ENCODE results near the gene ANKRD34C. TPM values are rescaled to one million over a fixed set of nuclear protein-coding genes. Genes with fewer than 3 reads are reported as not detected.
A peak's percentile ranks its signal among the peaks of the same experiment; 100 is the strongest.

Gene ANKRD34C
- polyA plus RNA-seq (2012; rRNA removed): not detected in 2 replicates
- not detected in 2 replicates for polyA plus RNA-seq (2012; cell fraction: cytosol; rRNA removed)
- polyA plus RNA-seq (2012; cell fraction: nucleus; rRNA removed): not detected in 2 replicates

DNA sequence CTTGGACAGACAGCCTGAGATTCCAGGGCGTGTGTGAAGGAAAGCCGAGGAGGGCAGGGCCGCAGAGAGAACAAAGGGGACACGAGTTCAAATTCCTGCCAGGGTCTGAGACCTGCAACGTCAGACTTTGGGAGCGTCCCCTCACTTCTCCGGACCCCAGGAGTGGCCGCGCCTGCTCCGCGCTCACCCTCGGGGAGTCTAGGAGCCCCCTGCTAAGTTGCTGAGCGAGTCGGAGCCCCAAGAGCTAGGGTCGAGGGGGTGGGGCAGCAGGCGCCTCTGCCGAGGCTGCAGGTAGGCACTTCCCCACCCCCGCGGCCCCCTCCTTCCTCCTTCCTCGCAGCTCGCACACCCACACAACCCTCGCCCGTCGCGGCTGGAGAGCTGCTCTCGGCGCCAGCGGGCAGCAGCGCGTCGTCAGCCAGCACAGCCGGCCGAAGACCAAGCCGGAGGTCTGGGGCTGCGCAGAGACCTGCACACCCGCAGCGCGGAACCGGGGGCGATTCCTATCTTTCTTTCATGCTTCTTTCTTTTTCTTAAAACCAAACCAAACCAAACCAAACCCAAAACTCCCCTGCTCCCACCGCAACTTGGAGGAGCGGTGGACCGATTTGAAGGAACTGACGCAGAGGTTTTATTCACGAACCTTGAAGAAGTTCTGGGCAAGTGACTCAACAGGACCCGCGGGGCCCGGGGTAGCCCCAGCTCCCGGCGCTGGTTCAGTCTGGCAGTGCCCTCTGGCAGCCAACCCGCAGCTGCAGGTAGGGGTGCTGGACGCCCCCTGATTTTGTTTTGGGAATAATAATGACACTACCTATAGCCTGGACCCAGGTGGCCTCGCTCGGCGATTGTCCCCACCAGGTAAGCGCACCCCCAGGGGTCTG is at the start of gene ANKRD34C:
Gene ANKRD34C (plus strand): TSS at position 352 of the 881 bp plus-strand sequence. CDS start 10,563 bp downstream, outside the sequence.
- Histone ChIP-seq H3K79me2 (ENCODE audit: insufficient read depth) (no peaks in the 10 kb centered on the region), H3K9me3 (no peaks in the 10 kb centered on the region), H3K9me2 (no peaks in the 10 kb centered on the region), H3K27me3 (ENCODE audit: insufficient read depth) (peaks cover 18% of the 10 kb centered on the region; the same call in 1 of the 2 replicates), H4K20me1 (ENCODE audit: insufficient read depth) (0 out of 2 replicates have a peak, but pooled peaks cover 4% of the 10 kb centered on the region), H2AFZ (ENCODE audit: low read depth) (no peak within 1 kb of the TSS), H3F3A (replicated peaks; ENCODE audit: insufficient read depth) (no peaks in the 10 kb centered on the region), H3K27ac (ENCODE audit: low read depth in 2 of 2, low read length in 1 of 2) (no peak within 1 kb of the TSS), H3K36me3 (replicated peaks in 1 of 2; ENCODE audit: control insufficient read depth in 1 of 2, insufficient read depth in 2 of 2, low read length in 1 of 2) (no peaks in the 10 kb centered on the region), H3K4me2 (no peak within 1 kb of the TSS), H3K4me3 (ENCODE audit: low read depth in 2 of 2, low read length in 1 of 2) (peak within 1 kb of the TSS in 1 of 2 experiments; percentile 28; a peak in 1 of 4 replicates), H3K4me1 (ENCODE audit: control insufficient read depth in 1 of 2, insufficient read depth in 2 of 2, low read depth in 1 of 2, low read length in 1 of 2) (peaks cover 0 to 10% of the 10 kb centered on the region in 2 experiments; a peak in 1 of 4 replicates), H3K9ac (no peak within 1 kb of the TSS)
- DNase-seq: peak; percentile 81
- 12% methylated on average over 26 of the region's 56 CpGs for WGBS (ENCODE audit: low lambda C conversion rate)
- no peak for TF ChIP-seq TEAD4 (IDR thresholded peaks at IDR 0.05; ENCODE audit: borderline replicate concordance, insufficient read depth)
- no peak for TF ChIP-seq SIN3A (IDR thresholded peaks at IDR 0.05; ENCODE audit: borderline replicate concordance, low read depth, low read length)
- TF ChIP-seq ELF1 (IDR thresholded peaks at IDR 0.05): no peak
- no peak for TF ChIP-seq RAD21 (IDR thresholded peaks at IDR 0.05; ENCODE audit: low read length)
- TF ChIP-seq CHD2 (IDR thresholded peaks at IDR 0.05; ENCODE audit: low read length, partially characterized antibody): no peak
- no peak for TF ChIP-seq YY1 (IDR thresholded peaks at IDR 0.05; ENCODE audit: low read depth)
- TF ChIP-seq, protein P1, sequence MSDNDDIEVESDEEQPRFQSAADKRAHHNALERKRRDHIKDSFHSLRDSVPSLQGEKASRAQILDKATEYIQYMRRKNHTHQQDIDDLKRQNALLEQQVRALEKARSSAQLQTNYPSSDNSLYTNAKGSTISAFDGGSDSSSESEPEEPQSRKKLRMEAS (IDR thresholded peaks at IDR 0.05; ENCODE audit: low read depth): no peak
- no peak for TF ChIP-seq SMC3 (IDR thresholded peaks at IDR 0.05; ENCODE audit: low read depth, low read length)
- TF ChIP-seq FOXM1 (IDR thresholded peaks at IDR 0.05; ENCODE audit: low read depth): no peak
- TF ChIP-seq, protein P2, sequence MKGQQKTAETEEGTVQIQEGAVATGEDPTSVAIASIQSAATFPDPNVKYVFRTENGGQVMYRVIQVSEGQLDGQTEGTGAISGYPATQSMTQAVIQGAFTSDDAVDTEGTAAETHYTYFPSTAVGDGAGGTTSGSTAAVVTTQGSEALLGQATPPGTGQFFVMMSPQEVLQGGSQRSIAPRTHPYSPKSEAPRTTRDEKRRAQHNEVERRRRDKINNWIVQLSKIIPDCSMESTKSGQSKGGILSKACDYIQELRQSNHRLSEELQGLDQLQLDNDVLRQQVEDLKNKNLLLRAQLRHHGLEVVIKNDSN (IDR thresholded peaks at IDR 0.05; ENCODE audit: borderline replicate concordance, low read depth): no peak
- TF ChIP-seq, protein P3, sequence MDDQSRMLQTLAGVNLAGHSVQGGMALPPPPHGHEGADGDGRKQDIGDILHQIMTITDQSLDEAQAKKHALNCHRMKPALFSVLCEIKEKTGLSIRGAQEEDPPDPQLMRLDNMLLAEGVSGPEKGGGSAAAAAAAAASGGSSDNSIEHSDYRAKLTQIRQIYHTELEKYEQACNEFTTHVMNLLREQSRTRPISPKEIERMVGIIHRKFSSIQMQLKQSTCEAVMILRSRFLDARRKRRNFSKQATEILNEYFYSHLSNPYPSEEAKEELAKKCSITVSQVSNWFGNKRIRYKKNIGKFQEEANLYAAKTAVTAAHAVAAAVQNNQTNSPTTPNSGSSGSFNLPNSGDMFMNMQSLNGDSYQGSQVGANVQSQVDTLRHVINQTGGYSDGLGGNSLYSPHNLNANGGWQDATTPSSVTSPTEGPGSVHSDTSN (IDR thresholded peaks at IDR 0.05): no peak
- POLR2A ChIA-PET: no interaction called here
- CTCF ChIA-PET: interaction anchor here (1.2 to 1.5 kb wide), 2 partner anchors 28 to 97 kb away, joined by 5 to 6 read pairs; partner anchors contain the start of gene TMED3

DNA sequence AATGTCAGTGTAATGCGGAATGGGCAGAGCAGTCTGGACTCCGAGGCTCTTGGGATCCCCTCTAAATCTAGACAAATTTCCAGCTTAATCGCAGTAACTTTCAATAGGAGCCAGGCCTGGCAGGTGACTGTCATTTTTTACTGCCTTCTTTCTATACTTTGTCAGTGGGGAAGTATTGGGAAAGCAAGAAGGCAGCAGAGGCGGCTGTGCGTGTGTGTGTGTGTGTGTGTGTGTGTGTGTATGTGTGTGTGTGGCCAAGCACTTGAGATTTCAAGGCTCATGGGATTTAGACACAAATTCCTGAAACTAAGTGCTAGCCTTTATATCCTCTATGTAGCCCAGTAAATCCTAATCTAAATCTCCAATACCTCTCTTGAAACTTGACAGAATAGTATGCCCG is 49.3 kb upstream of the ANKRD34C start:
- no peaks in the 10 kb centered on the region for H3K9me3 ChIP-seq
- CTCF ChIA-PET: interaction anchor here (1.8 kb wide), 1 partner anchor 15 kb away, joined by 5 read pairs; no protein-coding TSS in a partner anchor
- H2AFZ ChIP-seq (ENCODE audit: low read depth): no peak overlapping the region
- DNase-seq: no peak
- no peak overlapping the region for H3K4me3 ChIP-seq (ENCODE audit: low read depth in 2 of 2, low read length in 1 of 2)
- H3F3A ChIP-seq (replicated peaks; ENCODE audit: insufficient read depth): no peaks in the 10 kb centered on the region
- H3K27ac ChIP-seq (ENCODE audit: low read depth in 2 of 2, low read length in 1 of 2): no peak overlapping the region
- H3K9ac ChIP-seq: no peak overlapping the region
- no peaks in the 10 kb centered on the region for H4K20me1 ChIP-seq (ENCODE audit: insufficient read depth)
- no peaks in the 10 kb centered on the region for H3K4me1 ChIP-seq (ENCODE audit: control insufficient read depth in 1 of 2, insufficient read depth in 2 of 2, low read depth in 1 of 2, low read length in 1 of 2)
- H3K27me3 ChIP-seq (ENCODE audit: insufficient read depth): no peaks in the 10 kb centered on the region
- H3K9me2 ChIP-seq: no peaks in the 10 kb centered on the region
- no peaks in the 10 kb centered on the region for H3K36me3 ChIP-seq (replicated peaks in 1 of 2; ENCODE audit: control insufficient read depth in 1 of 2, insufficient read depth in 2 of 2, low read length in 1 of 2)
- H3K79me2 ChIP-seq (ENCODE audit: insufficient read depth): no peaks in the 10 kb centered on the region
- WGBS (ENCODE audit: low lambda C conversion rate): 40% methylated on average over 6 of the region's 6 CpGs
- POLR2A ChIA-PET: no interaction called here
- H3K4me2 ChIP-seq: no peak overlapping the region
- TF ChIP-seq RXRA (IDR thresholded peaks at IDR 0.05; ENCODE audit: borderline replicate concordance, low read depth) (no peak), FOXM1 (IDR thresholded peaks at IDR 0.05; ENCODE audit: low read depth) (no peak), EP300 (IDR thresholded peaks at IDR 0.05; ENCODE audit: borderline replicate concordance in 1 of 2, low read depth in 1 of 2, low read length in 1 of 2) (no peak), TEAD4 (IDR thresholded peaks at IDR 0.05; ENCODE audit: borderline replicate concordance, insufficient read depth) (no peak), NFIC (IDR thresholded peaks at IDR 0.05; ENCODE audit: borderline replicate concordance) (no peak), NRF1 (IDR thresholded peaks at IDR 0.05; ENCODE audit: low read depth, low read length) (no peak), FOSL2 (IDR thresholded peaks at IDR 0.05; ENCODE audit: borderline replicate concordance, low read depth) (no peak), CHD2 (IDR thresholded peaks at IDR 0.05; ENCODE audit: low read length, partially characterized antibody) (no peak)
- TF ChIP-seq, protein P4, sequence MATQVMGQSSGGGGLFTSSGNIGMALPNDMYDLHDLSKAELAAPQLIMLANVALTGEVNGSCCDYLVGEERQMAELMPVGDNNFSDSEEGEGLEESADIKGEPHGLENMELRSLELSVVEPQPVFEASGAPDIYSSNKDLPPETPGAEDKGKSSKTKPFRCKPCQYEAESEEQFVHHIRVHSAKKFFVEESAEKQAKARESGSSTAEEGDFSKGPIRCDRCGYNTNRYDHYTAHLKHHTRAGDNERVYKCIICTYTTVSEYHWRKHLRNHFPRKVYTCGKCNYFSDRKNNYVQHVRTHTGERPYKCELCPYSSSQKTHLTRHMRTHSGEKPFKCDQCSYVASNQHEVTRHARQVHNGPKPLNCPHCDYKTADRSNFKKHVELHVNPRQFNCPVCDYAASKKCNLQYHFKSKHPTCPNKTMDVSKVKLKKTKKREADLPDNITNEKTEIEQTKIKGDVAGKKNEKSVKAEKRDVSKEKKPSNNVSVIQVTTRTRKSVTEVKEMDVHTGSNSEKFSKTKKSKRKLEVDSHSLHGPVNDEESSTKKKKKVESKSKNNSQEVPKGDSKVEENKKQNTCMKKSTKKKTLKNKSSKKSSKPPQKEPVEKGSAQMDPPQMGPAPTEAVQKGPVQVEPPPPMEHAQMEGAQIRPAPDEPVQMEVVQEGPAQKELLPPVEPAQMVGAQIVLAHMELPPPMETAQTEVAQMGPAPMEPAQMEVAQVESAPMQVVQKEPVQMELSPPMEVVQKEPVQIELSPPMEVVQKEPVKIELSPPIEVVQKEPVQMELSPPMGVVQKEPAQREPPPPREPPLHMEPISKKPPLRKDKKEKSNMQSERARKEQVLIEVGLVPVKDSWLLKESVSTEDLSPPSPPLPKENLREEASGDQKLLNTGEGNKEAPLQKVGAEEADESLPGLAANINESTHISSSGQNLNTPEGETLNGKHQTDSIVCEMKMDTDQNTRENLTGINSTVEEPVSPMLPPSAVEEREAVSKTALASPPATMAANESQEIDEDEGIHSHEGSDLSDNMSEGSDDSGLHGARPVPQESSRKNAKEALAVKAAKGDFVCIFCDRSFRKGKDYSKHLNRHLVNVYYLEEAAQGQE (IDR thresholded peaks at IDR 0.05; ENCODE audit: low read depth, low read length): no peak
- TF ChIP-seq, protein P5, sequence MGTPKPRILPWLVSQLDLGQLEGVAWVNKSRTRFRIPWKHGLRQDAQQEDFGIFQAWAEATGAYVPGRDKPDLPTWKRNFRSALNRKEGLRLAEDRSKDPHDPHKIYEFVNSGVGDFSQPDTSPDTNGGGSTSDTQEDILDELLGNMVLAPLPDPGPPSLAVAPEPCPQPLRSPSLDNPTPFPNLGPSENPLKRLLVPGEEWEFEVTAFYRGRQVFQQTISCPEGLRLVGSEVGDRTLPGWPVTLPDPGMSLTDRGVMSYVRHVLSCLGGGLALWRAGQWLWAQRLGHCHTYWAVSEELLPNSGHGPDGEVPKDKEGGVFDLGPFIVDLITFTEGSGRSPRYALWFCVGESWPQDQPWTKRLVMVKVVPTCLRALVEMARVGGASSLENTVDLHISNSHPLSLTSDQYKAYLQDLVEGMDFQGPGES (IDR thresholded peaks at IDR 0.05; ENCODE audit: low read depth, low read length): no peak
